HG02970 (cell line): Measurements from ENCODE around the gene LCORL.

Experiments
- ATAC-seq: cut with Tn5 transposase; IDR thresholded peaks from one replicate; pipeline ENCODE4 v1.9.1; 2021; ENCODE audit warnings: mild to moderate bottlenecking, moderate library complexity, moderate number of reproducible peaks; ENCODE audit not compliant: unreplicated experiment, low FRiP score

LCORL gene

DNA sequence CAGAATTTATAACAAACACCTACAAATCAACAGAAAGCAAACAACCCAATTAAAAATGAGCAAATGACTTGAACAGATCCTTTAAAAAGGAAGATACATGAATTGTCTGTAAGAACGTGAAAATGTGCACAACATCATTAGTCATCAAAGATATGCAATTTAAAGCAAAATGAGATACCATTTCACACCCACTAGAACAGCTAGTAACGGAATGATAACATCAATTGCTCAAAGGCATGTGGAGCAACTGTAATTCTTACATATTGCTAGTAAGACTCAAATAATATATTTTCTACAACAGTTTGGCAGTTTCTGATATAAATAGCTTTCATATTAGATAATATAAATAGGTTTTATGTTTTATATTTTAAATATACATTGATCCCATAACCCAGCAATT lies 82.5 kb downstream of the LCORL start:
- no peak for ATAC-seq

GRCh38 chr4:17934286-17934685 lies 87.3 kb downstream of the LCORL start:
- no peak for ATAC-seq

- ATAC-seq: no peak
These were observed 88.4 kb downstream of the LCORL start for GRCh38 chr4:17933126-17933525.

- ATAC-seq: no peak
These were observed 89.5 kb downstream of the LCORL start for GRCh38 chr4:17932041-17932440.

GRCh38 chr4:17930256-17930655 lies 91.3 kb downstream of the LCORL start:
- no peak for ATAC-seq

DNA sequence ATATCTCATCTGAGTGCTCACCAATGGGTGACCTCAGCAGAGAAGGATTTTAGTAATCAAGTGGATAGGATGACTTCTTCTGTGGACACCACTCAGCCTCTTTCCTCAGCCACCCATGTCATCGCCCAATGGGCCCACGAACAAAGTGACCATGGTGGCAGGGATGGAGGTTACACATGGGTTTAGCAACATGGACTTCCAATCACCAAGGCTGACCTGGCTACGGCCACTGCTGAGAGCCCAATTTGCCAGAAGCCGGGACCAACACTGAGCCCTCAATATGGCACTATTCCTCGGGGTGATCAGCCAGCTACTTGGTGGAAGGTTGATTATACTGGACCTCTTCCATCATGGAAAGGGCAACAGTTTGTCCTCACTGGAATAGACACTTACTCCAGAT lies 97.4 kb downstream of the LCORL start:
- ATAC-seq: no peak

- ATAC-seq: no peak
These were observed 100.1 kb downstream of the LCORL start for GRCh38 chr4:17921451-17921850.

- no peak for ATAC-seq
These were observed 100.9 kb downstream of the LCORL start for GRCh38 chr4:17920681-17921080.

DNA sequence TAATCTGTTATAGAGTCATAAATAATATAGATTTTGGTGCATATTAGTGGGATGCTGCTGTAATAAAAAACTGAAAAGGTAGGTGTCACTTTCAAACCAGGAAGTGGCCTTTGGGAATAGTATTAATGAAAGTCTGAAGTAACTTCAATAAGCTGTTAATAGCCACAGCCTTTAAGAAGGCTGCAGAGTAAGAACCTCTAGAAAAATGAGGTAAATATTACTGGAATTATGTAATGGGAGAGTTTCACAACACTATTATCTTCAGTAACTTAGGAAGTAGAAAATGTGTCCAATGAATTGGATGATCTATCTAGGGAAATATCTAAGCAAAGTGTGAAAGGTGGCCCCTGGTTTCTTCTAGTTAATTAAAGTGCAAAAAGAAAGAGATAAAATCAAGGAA lies 106.1 kb downstream of the LCORL start:
- ATAC-seq: no peak

- ATAC-seq: no peak
These were observed 109.5 kb downstream of the LCORL start for GRCh38 chr4:17912011-17912410.

- no peak for ATAC-seq
These were observed 109.9 kb downstream of the LCORL start for GRCh38 chr4:17911608-17912007.

GRCh38 chr4:17898553-17899055 lies 123.0 kb downstream of the LCORL start:
- ATAC-seq: no peak

DNA sequence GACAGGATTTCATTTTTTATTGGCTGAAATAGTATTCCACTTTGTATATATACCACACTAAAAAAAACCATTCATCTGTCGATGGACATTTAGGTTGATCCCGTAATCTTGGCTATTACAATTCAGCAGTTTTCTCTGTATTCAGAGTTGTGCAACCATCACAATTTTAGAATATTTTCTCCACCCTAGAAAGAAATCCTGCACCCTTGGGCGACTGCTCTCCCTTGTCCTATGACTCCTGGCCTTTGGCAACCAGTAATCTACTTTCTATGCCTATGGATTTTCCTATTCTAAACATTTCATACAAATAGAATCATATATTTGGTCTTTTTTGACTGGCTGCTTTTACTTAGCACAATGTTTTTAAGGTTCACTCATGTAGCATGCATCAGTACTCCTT lies 126.1 kb downstream of the LCORL start:
- ATAC-seq: no peak

- ATAC-seq: no peak
These were observed 127.1 kb downstream of the LCORL start for GRCh38 chr4:17894421-17894820.

- no peak for ATAC-seq
These were observed 131.9 kb downstream of the LCORL start for GRCh38 chr4:17889692-17890091.

GRCh38 chr4:17884511-17884910 lies 137.0 kb downstream of the LCORL start:
- ATAC-seq: no peak

DNA sequence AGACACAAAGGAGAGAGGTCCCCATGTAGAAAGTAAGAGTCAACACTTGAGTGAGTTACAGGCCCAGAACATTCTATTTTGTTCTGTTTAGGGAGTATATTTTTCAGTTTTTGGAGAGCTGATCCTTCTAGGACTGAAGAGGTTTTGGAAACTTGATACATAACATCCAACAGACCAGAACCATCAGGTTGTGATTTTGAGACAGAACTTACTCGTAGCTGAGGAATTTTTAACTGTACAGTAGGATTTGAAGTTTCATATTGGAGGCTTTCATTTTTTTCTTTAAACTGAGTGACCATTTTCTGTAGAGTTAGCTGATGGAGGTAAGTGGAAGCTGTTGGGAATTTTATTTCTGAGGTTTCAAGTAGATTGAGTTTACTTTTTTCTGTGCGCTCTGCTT lies 137.5 kb downstream of the LCORL start:
- no peak for ATAC-seq

DNA sequence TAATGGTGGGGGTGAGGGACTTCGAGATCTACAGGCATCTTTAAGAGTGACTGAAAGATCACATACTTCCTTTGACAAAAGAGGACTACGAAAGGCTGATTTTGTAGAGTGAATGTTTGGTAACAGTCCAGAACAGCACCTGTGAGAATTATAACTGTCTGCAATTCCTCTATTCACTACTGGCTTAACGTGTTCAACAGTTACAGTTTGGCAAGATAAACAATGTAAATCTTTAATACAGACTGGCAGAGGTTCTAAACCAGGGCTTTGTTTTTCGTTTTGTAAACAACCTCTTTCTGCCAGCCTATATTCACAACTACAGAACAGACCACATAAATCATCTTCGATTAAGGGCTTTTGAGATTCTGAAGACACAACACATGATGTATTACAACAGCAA lies 143.9 kb downstream of the LCORL start:
- no peak for ATAC-seq

DNA sequence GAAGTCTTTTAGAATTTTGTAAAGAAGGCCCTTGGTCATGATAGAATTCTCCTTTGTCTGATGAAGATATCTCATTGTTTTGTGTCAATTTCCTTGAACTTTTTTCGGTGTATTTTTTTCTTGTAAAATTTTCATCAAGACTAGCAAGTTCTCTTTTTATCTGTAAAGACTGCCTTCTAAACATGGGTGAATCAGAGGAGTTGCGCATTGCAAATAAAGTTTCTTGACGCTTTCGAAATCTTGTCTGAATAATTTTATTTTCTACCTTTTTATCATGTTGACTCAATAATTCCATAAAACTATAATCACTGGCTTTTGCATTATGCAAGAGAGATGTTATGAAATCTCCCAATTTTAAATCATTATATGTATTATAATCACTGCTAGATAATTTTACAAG lies 144.6 kb downstream of the LCORL start:
- ATAC-seq: no peak

DNA sequence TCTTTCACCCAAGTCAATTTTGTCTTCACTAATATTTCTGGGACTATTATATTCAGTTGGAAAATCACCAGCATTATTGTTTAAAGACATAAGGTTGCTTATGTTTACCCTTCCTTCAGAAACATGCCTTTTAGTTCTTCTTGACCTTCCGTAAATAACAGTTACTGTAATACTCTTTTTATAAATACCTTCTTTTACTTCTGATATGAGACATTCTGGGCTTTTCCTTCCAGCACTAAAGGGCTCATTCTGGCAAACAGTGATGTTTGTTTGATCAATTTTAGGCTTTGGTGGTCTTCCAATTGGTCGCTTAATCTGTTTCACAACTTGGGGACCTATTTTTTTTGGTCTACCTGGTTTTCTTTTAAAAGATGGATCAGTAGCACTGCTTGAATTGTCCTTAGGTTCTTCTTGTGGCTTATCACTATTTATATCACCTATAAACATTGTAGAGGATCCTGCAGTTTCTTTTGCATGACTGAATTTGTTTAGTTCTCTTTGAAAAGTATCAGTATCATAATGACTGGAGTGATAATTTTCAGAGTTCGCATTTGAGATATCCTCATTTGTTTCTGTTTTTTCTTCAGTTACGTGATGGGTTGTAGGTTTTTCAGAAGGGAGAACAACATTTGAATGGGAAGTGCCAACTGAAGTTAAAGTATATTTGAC lies 146.0 kb downstream of the LCORL start:
- peak; percentile 79 for ATAC-seq

GRCh38 chr4:17869327-17869726 lies 152.2 kb downstream of the LCORL start:
- no peak for ATAC-seq

GRCh38 chr4:17867276-17867675 lies 154.3 kb downstream of the LCORL start:
- ATAC-seq: no peak

- no peak for ATAC-seq
These were observed 154.7 kb downstream of the LCORL start for GRCh38 chr4:17866810-17867209.
